A673 (cell line): ENCODE results near the gene RIPOR2. TPM values are rescaled to one million over a fixed set of nuclear protein-coding genes. Genes with fewer than 3 reads are reported as not detected.

Source experiments
- BruUV-seq: library from RNA; stranded (reverse); fragments of 400-500 nt; replicated peaks from 2 replicates; lab custom pipeline; 2021; lab: Mats Ljungman, UMichigan
- CTCF ChIA-PET: fragments of 300-600 bp; sonication (Branson Sonifier 250); formaldehyde crosslinking; loops from one replicate; lab custom pipeline; 2022; ENCODE audit warnings: antibody characterized with exemption; lab: Charles Lee
- POLR2A ChIA-PET: fragments of 300-600 bp; sonication (Branson Sonifier 250); formaldehyde crosslinking; loops from one replicate; lab custom pipeline; 2022; ENCODE audit warnings: antibody characterized with exemption; ENCODE audit not compliant: low non-redundant PET; lab: Charles Lee
- DNase-seq: peaks from one replicate; pipeline ENCODE4 v3.0.0-alpha.2; 2015; ENCODE audit warnings: low spot score
- H3K27ac ChIP-seq: fragments of 200-600 bp; sonication (generic); 2 replicates; pipeline ENCODE4 v1.5.1; 2016; ENCODE audit warnings: mixed run types, low read depth, mild to moderate bottlenecking, mixed read lengths, antibody characterized with exemption, low read length; ENCODE audit not compliant: poor library complexity, severe bottlenecking
- H3K27me3 ChIP-seq: fragments of 200-600 bp; sonication (generic); replicated peaks from 2 replicates; pipeline ENCODE4 v1.6.1; 2017; ENCODE audit warnings: mixed run types, low read depth, mild to moderate bottlenecking, mixed read lengths, antibody characterized with exemption, low read length; ENCODE audit not compliant: insufficient read depth, poor library complexity
- H3K36me3 ChIP-seq: fragments of 200-600 bp; sonication (generic); 2 replicates; pipeline ENCODE4 v1.6.1; 2016; ENCODE audit warnings: mixed run types, mild to moderate bottlenecking, mixed read lengths, antibody characterized with exemption, low read length; ENCODE audit not compliant: insufficient read depth, poor library complexity, severe bottlenecking
- H3K4me1 ChIP-seq: fragments of 200-600 bp; sonication (generic); 2 replicates; pipeline ENCODE4 v1.6.1; 2017; ENCODE audit warnings: mixed run types, mild to moderate bottlenecking, mixed read lengths, antibody characterized with exemption, low read length; ENCODE audit not compliant: insufficient read depth, poor library complexity, severe bottlenecking
- H3K4me3 ChIP-seq: fragments of 200-600 bp; sonication (generic); 2 replicates; pipeline ENCODE4 v1.5.1; 2016; ENCODE audit warnings: low read depth, mixed run types, mild to moderate bottlenecking, mixed read lengths, low read length; ENCODE audit not compliant: poor library complexity, severe bottlenecking
- H3K9me3 ChIP-seq: fragments of 200-600 bp; sonication (generic); 2 replicates; pipeline ENCODE4 v1.6.1; 2016; ENCODE audit warnings: mixed run types, low read depth, mild to moderate bottlenecking, mixed read lengths, antibody characterized with exemption, low read length; ENCODE audit not compliant: poor library complexity, severe bottlenecking
- CTCF ChIP-seq: fragments of 300-800, 200-600 bp; sonication (generic); conservative IDR thresholded peaks from 2 replicates; pipeline ENCODE4 v1.5.1; 2017; ENCODE audit warnings: low read depth, mild to moderate bottlenecking, antibody characterized with exemption, low read length, moderate library complexity, mixed read lengths
- EZH2 ChIP-seq: fragments of 200-600 bp; sonication (generic); IDR thresholded peaks from 2 replicates; pipeline ENCODE4 v1.6.1; 2017; ENCODE audit warnings: borderline replicate concordance, low read depth, mild to moderate bottlenecking, mixed read lengths, antibody characterized with exemption, low read length; ENCODE audit not compliant: poor library complexity, severe bottlenecking
- intact Hi-C: fragments of 100-400 bp; cut with micrococcal nuclease; formaldehyde crosslinking; loops from one replicate; pipeline ENCODE4 v1.10.0; 2022; ENCODE audit not compliant: unreplicated experiment
- total RNA-seq: library from RNA; stranded (reverse); gene quantifications from 2 replicates; pipeline ENCODE4 v1.2.3, GENCODE V29; 2021

Gene RIPOR2
- total RNA-seq, 1 experiment from 2014 or later = 0.17 TPM

GRCh38 chr6:24836109-24836508 is 99.7 kb downstream of the RIPOR2 start:
- BruUV-seq = no TSS peak

GRCh38 chr6:24833711-24834386 is 101.9 kb downstream of the RIPOR2 start:
- no TSS peak for BruUV-seq
- TF ChIP-seq EZH2 (no peak), CTCF (no peak)
- Histone ChIP-seq H3K9me3 (no peaks in the 10 kb centered on the region), H3K27ac (no peak overlapping the region), H3K4me3 (no peak overlapping the region), H3K4me1 (peaks cover 3% of the 10 kb centered on the region), H3K36me3 (no peaks in the 10 kb centered on the region), H3K27me3 (no peaks in the 10 kb centered on the region)
- ChIA-PET CTCF (no interaction called here), POLR2A (no interaction called here)
- intact Hi-C loops = no loop called here
- DNase-seq = no peak

More at GRCh38 chr6:24836109-24836508, 99.7 kb downstream of the RIPOR2 start:
- intact Hi-C loops = no loop called here
- H3K9me3 ChIP-seq = no peaks in the 10 kb centered on the region
- TF ChIP-seq CTCF = no peak
- no peak for TF ChIP-seq EZH2
- no peak for DNase-seq
- H3K4me3 ChIP-seq = no peak overlapping the region
- no peak overlapping the region for H3K27ac ChIP-seq
- H3K27me3 ChIP-seq = no peaks in the 10 kb centered on the region
- H3K4me1 ChIP-seq = peaks cover 3% of the 10 kb centered on the region
- POLR2A ChIA-PET = no interaction called here
- no peaks in the 10 kb centered on the region for H3K36me3 ChIP-seq
- CTCF ChIA-PET = no interaction called here

- no TSS peak for BruUV-seq
- Histone ChIP-seq H3K27me3 (no peaks in the 10 kb centered on the region), H3K4me1 (peaks cover 3% of the 10 kb centered on the region), H3K4me3 (no peak overlapping the region), H3K36me3 (no peaks in the 10 kb centered on the region), H3K9me3 (no peaks in the 10 kb centered on the region), H3K27ac (no peak overlapping the region)
- POLR2A ChIA-PET = no interaction called here
- intact Hi-C loops = no loop called here
- CTCF ChIA-PET = no interaction called here
- DNase-seq = no peak
- TF ChIP-seq EZH2 = no peak
- TF ChIP-seq CTCF = no peak
Observed at GRCh38 chr6:24832794-24833193, 103.0 kb downstream of the RIPOR2 start.
